Skeletal muscle tissue (tissue), 4 donors: ENCODE results near the gene KLF13. TPM values are rescaled to one million over a fixed set of nuclear protein-coding genes. Genes with fewer than 3 reads are reported as not detected.

Experiments
- H3K27ac ChIP-seq: one replicate; pipeline ENCODE4 v1.7.0; 2013; ENCODE audit warnings: mild to moderate bottlenecking, low read depth, low read length, inconsistent platforms
- H3K27me3 ChIP-seq, 3 donors: one replicate each; pipeline ENCODE4 v1.7.0; 2013; ENCODE audit warnings: low read length in 3 of 3; ENCODE audit not compliant: control insufficient read depth in 3 of 3, insufficient read depth in 3 of 3
- H3K36me3 ChIP-seq, 3 donors: one replicate each; pipeline ENCODE4 v1.7.0; 2013; ENCODE audit warnings: low read length in 3 of 3; ENCODE audit not compliant: control insufficient read depth in 3 of 3, insufficient read depth in 3 of 3
- H3K4me1 ChIP-seq, 3 donors: one replicate each; pipeline ENCODE4 v1.7.0; 2013; ENCODE audit warnings: low read length in 3 of 3, mild to moderate bottlenecking in 3 of 3; ENCODE audit not compliant: control insufficient read depth in 3 of 3, insufficient read depth in 3 of 3
- H3K4me3 ChIP-seq, 3 donors: one replicate each; pipeline ENCODE4 v1.7.0; 2013; ENCODE audit warnings: low read length in 3 of 3
- H3K9ac ChIP-seq, 3 donors: one replicate each; pipeline ENCODE4 v1.7.0; 2013; ENCODE audit warnings: low read length in 3 of 3, mild to moderate bottlenecking in 3 of 3, moderate library complexity in 2 of 3, low read depth in 1 of 3
- H3K9me3 ChIP-seq, 3 donors: one replicate each; pipeline ENCODE4 v1.7.0; 2013; ENCODE audit warnings: low read length in 3 of 3; ENCODE audit not compliant: control insufficient read depth in 3 of 3
- total RNA-seq: library from RNA; depleted of rRNA; stranded (reverse); fragments of >200 nt; gene quantifications from one replicate; pipeline ENCODE4 v1.2.3, GENCODE V29; 2014
- donor health status: Osteomylitis.

Gene KLF13
- total RNA-seq, 1 donor from 2014 or later: 20.4 TPM

DNA sequence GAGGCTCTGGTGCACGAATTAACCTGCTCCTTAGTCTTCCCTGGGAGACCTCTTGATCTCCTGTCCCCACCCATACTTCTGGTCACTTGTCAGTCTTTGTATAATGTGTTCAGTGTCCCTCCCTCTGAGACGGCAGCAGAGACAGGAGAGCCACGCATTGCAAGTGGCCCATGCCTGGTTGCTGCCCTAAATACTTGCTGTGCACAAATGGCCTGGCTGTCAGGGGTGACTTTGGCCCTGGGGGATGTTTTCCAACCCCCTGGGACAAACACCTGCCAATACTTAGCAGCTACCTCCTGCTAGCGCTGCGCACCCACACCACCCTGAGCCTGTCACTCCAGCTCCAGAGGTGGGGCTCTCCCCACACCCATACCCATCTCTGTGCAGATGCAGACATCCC lies 17.2 kb downstream of the KLF13 start:
- peak overlapping the region; percentile 25 to 96 (median 40) for H3K9ac ChIP-seq
- H3K27ac ChIP-seq: peak overlapping the region; percentile 76
- no peaks in the 10 kb centered on the region for H3K9me3 ChIP-seq

DNA sequence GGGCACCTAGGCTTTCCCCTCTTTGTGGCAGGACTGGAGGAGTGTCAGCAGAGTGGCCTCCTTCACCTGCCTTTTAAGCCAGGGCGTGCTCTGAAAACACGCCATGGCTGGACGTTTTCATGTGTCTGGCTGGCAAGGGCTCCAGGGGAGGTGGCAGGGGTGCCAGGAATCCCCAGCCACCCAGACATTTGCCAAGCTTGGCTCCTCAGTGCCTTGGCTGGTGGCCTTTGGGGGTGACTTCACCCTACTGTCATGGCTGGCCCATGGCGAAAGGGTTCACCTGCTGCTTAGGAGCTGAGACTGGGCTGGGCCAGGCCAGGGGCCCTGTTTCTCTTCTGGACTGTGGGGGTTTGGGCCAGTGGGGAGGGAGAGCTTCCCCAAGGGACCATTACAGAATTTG lies 17.6 kb downstream of the KLF13 start:
- Histone ChIP-seq H3K27me3 (no peaks in the 10 kb centered on the region), H3K27ac (peak overlapping the region; percentile 76), H3K36me3 (peaks cover 0 to 9% (median 8%) of the 10 kb centered on the region in 3 donors), H3K4me1 (peaks cover 97 to 98% (median 98%) of the 10 kb centered on the region in 3 donors), H3K4me3 (peak overlapping the region in 2 of 3 donors; percentile 23 to 82), H3K9ac (peak overlapping the region; percentile 25 to 96 (median 40)), H3K9me3 (no peaks in the 10 kb centered on the region)

More for the DNA sequence above, 17.2 kb downstream of the KLF13 start:
- Histone ChIP-seq H3K36me3 (peaks cover 0 to 7% (median 3%) of the 10 kb centered on the region in 3 donors), H3K27me3 (no peaks in the 10 kb centered on the region), H3K4me3 (peak overlapping the region in 2 of 3 donors; percentile 23 to 82), H3K4me1 (peaks cover 97 to 98% (median 98%) of the 10 kb centered on the region in 3 donors)

DNA sequence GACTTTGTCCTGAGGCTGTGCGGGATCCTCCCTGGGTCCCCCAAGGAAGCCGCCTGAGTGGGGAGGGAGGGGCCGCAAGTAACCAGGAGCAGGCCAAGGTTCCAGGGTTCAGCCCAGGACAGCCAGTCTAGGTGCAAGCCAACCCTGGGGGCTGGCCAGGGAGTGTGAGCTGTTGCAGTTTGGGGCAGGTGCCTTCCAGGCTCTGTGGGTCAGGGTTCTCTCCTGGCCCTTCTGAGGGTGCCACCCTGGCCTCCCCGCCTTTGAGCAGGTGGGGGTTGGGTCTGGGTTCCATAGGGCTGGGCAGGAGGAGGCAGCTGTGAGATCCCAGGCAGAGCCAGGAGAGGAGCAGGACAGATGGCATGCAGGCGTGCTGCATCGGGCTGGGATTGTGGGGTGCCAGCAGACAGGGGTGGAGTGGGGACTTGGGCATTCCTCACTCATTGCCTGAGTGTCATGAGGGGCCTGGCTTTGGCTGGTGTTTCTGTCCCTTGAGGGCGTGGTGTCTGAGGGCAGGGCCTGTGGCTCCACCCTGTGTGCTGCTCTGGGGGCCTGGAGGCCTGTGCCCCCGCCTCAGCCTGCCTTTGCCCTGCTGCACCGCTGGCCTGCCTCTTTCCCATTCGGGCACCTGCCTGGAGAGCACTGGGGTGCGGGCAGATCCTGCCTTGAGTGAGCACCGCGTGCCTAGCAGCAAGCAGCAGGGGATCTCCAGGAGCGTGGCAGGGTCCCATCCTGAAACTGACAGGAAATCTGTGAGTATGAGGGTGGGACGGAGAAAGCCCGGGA lies 18.4 kb downstream of the KLF13 start:
- peak overlapping the region; percentile 82 to 96 (median 82) for H3K9ac ChIP-seq
- no peaks in the 10 kb centered on the region for H3K9me3 ChIP-seq
- no peaks in the 10 kb centered on the region for H3K27me3 ChIP-seq
- H3K27ac ChIP-seq: peak overlapping the region; percentile 76
- H3K36me3 ChIP-seq: peaks cover 0 to 9% (median 7%) of the 10 kb centered on the region in 3 donors
- peak overlapping the region; percentile 65 to 82 (median 65) for H3K4me3 ChIP-seq
- H3K4me1 ChIP-seq: peaks cover 97 to 98% (median 98%) of the 10 kb centered on the region in 3 donors

DNA sequence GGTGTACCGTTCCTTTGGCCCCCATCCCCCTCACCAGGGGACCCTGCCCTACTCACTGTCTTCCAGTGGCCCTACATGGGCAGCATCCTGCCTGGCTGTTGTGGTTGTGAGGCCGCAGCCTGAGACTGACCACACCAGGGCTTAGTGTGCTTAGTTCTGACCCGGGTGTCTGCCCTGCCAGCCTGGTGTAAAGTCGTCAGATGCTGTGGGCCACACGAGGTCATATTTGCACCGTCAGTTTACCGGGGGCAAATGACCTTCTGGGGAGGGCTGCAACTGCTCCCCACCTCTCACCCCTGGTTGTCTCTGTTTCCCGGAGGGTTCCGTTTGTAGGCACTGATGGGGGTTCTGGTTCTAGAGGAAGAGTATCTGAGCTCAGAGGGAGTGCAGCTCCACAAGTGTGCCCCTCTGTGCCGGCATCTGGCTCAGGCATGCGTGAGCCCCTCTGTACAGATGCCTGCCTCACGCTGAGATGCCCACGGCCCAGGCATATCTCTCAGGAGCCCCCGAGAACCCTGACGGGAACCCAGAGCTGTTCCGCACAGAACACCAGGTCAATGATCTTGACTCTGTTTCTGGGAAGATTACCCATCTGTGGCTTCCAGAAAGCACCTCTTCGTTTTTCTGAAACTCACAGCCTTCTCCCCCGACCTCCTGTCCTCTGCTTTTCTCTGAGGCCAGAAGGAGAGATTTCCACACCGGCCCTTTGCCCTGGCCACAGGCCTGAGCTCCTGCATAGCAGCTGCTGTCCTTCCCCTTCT lies 19.2 kb downstream of the KLF13 start:
- H3K27ac ChIP-seq: peak overlapping the region; percentile 76
- peaks cover 0 to 9% (median 7%) of the 10 kb centered on the region in 3 donors for H3K36me3 ChIP-seq
- peak overlapping the region; percentile 65 to 82 (median 65) for H3K4me3 ChIP-seq
- H3K9ac ChIP-seq: peak overlapping the region; percentile 82 to 96 (median 82)
- no peaks in the 10 kb centered on the region for H3K9me3 ChIP-seq
- no peaks in the 10 kb centered on the region for H3K27me3 ChIP-seq
- peaks cover 97 to 99% (median 98%) of the 10 kb centered on the region in 3 donors for H3K4me1 ChIP-seq

DNA sequence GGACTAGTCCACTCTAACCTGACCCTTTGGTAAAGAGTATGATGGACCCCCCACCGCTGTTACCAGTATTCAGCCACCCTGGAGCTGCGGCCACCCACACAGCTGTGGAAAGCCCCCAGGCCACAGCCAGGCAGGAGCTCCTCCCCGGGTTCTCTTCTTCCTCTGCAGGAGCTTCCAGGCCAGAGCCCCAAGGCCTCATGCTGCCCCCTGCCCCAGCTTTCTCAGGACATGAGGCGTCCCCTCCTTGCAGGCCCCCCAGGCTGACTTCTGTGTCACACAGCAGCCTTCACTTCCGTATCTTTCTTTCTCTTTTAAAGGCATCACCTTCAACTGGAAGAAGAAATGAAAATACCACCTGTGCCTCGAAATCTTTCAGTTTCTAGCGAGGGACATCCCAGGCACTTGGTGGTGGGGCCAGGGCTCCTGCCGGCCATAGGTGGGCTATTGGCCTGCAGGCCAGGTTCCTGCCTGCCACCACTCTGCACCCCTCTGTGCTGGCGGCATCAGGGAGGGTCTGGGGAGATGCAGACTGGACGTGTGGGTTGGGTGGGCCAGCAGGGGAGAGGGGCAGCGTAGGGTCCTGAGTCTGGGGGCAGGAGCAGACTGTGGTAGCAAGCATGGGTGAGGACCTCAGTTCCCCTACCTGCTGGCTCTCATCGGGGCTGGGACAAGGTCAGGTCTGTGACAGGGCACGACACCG lies 19.9 kb downstream of the KLF13 start:
- H3K4me1 ChIP-seq: peaks cover 100% of the 10 kb centered on the region in 3 donors

DNA sequence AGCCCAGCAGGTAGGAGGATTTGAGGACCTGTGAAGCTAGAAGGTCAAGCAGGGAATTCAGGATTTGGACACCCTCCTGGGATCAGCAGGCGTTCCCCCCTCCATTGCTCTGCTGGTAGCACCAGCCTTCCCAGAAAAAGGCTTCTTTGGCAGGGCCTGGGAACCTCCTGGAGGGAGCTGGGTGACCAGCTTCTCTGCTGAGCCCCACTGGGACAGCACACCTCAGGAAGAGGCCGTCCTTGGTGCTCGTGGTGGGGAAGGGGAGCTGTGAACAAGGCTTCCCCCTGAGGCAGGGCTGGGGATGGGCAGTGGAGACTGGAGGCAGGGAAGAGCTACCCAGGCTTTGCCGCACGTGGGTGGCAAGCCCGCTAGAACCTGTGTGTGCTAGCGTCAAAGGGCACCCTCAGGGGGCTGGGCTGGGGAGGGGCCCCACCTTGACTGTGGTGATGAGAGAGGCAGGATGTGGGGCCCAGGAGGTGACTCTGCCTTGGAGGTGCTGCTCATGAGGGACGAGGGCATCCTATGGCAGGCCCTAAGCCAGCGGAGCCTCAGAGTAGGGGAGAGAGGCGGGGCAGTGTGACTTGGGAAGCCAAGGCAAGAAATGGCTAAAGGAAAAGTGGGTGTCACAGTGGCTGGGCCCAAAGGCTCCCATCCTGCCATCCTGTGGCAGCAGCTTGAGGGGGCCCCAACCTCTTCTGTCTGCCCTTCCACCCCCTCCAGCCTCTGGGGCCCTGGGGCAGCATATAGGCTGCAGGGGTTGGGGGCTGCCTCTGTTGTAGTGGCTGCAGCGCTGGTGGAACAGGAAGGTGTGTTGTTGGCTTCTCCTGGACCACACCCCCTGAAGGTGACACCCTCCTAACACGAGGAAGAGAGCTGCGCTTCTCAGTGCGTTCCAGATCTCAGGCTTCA lies 20.7 kb downstream of the KLF13 start:
- Histone ChIP-seq H3K4me3 (peak overlapping the region in 2 of 3 donors; percentile 14 to 82), H3K9ac (peak overlapping the region in 2 of 3 donors; percentile 10 to 96), H3K27me3 (no peaks in the 10 kb centered on the region), H3K36me3 (peaks cover 0 to 9% (median 7%) of the 10 kb centered on the region in 3 donors), H3K4me1 (peaks cover 98 to 100% (median 100%) of the 10 kb centered on the region in 3 donors), H3K9me3 (no peaks in the 10 kb centered on the region), H3K27ac (peak overlapping the region; percentile 99)

More for the DNA sequence above, 19.9 kb downstream of the KLF13 start:
- peak overlapping the region; percentile 82 to 96 (median 82) for H3K9ac ChIP-seq
- H3K27ac ChIP-seq: peak overlapping the region; percentile 76
- peak overlapping the region; percentile 65 to 82 (median 65) for H3K4me3 ChIP-seq
- no peaks in the 10 kb centered on the region for H3K27me3 ChIP-seq
- no peaks in the 10 kb centered on the region for H3K9me3 ChIP-seq
- peaks cover 0 to 9% (median 7%) of the 10 kb centered on the region in 3 donors for H3K36me3 ChIP-seq

DNA sequence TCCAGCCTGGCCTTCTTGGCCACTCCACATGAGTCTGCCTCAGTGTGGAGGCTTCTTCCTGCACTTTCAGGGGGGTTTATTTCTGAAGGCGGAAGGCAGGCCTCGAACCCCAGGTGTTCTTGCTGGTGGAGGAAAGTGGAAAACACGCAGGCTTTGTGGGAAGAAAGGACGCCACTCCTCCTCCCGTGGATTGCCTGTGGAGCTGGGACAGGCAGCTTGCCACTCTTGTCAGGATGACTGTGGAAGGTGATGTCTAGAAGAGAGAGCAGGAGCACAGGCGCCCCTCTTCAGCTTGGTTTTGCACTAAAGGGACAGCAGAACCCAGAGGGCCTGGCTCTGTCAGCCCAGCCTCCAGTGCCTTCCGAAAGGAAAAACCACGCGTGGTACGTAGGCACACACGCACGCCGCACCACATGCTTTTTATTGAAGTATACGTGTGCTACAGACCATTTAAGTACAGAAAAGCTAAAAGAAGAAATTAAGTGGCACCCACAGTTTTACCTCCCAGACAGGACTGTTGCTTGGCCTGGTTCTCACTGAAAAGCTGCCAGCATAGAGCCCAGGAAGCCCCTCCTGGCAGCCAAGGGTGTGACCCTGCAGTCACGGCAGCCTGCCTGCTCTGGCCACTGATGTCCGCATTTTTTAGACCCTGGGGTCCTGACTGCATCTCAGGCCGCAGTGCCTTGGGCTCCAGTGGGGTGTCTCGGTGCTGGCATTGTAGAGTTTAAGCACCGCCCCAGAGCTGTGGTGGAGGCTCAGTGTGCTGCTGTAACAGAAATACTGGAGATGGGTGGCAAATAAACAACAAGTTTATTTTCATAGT lies 21.6 kb downstream of the KLF13 start:
- peak overlapping the region in 1 of 3 donors; percentile 96 for H3K9ac ChIP-seq
- H3K27ac ChIP-seq: peak overlapping the region; percentile 99

More for the DNA sequence above, 21.6 kb downstream of the KLF13 start:
- Histone ChIP-seq H3K36me3 (peaks cover 0 to 9% (median 7%) of the 10 kb centered on the region in 3 donors), H3K9me3 (no peaks in the 10 kb centered on the region), H3K4me1 (peaks cover 98 to 100% (median 100%) of the 10 kb centered on the region in 3 donors), H3K4me3 (peak overlapping the region in 1 of 3 donors; percentile 29), H3K27me3 (no peaks in the 10 kb centered on the region)
